Measurements from ENCODE around the gene DENND5B. TPM values are rescaled to one million over a fixed set of nuclear protein-coding genes. Genes with fewer than 3 reads are reported as not detected.

Gene DENND5B
- total and polyA plus RNA-seq, 10 donors: 4.5 to 42.5 (median 24.6) TPM

GRCh38 chr12:31631023-31631724 is 40.2 kb upstream of the DENND5B start:
- TF ChIP-seq, protein P1, sequence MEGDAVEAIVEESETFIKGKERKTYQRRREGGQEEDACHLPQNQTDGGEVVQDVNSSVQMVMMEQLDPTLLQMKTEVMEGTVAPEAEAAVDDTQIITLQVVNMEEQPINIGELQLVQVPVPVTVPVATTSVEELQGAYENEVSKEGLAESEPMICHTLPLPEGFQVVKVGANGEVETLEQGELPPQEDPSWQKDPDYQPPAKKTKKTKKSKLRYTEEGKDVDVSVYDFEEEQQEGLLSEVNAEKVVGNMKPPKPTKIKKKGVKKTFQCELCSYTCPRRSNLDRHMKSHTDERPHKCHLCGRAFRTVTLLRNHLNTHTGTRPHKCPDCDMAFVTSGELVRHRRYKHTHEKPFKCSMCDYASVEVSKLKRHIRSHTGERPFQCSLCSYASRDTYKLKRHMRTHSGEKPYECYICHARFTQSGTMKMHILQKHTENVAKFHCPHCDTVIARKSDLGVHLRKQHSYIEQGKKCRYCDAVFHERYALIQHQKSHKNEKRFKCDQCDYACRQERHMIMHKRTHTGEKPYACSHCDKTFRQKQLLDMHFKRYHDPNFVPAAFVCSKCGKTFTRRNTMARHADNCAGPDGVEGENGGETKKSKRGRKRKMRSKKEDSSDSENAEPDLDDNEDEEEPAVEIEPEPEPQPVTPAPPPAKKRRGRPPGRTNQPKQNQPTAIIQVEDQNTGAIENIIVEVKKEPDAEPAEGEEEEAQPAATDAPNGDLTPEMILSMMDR (IDR thresholded peaks at IDR 0.05 in 8 of 11, conservative IDR thresholded peaks at IDR 0.05 in 3 of 11): no peak
- TF ChIP-seq POLR2A (IDR thresholded peaks at IDR 0.05) (no peak), POLR2AphosphoS5 (IDR thresholded peaks at IDR 0.05) (no peak)
- H3K4me1 ChIP-seq: peaks cover 0 to 26% (median 4%) of the 10 kb centered on the region in 6 donors
- no peak overlapping the region for H3K4me3 ChIP-seq
- no peaks in the 10 kb centered on the region for H3K27me3 ChIP-seq (replicated peaks in 1 of 7)
- DNase-seq: no peak
- no peaks in the 10 kb centered on the region for H3K9me3 ChIP-seq
- H3K27ac ChIP-seq: no peak overlapping the region
- intact Hi-C loops (cut with DNase I; ENCODE audit: low total_unique reads): no loop called here
- WGBS, 5 donors: 88 to 92% (median 91%) methylated on average over 6 of the region's 6 CpGs
- H3K36me3 ChIP-seq: no peaks in the 10 kb centered on the region

GRCh38 chr12:31629756-31630732 is 39.1 kb upstream of the DENND5B start:
- DNase-seq: no peak
- H3K4me3 ChIP-seq: no peak overlapping the region
- H3K36me3 ChIP-seq: no peaks in the 10 kb centered on the region

GRCh38 chr12:31627456-31628054 is 36.6 kb upstream of the DENND5B start:
- H3K4me1 ChIP-seq: peaks cover 0 to 25% (median 4%) of the 10 kb centered on the region in 6 donors
- DNase-seq: no peak
- no peak overlapping the region for H3K4me3 ChIP-seq
- no peak overlapping the region for H3K27ac ChIP-seq
- no peak for TF ChIP-seq POLR2A (IDR thresholded peaks at IDR 0.05)
- TF ChIP-seq, protein P1 (IDR thresholded peaks at IDR 0.05 in 8 of 11, conservative IDR thresholded peaks at IDR 0.05 in 3 of 11): no peak
- no peak for TF ChIP-seq POLR2AphosphoS5 (IDR thresholded peaks at IDR 0.05)
- H3K36me3 ChIP-seq: no peaks in the 10 kb centered on the region
- intact Hi-C loops (cut with DNase I; ENCODE audit: low total_unique reads): no loop called here
- H3K9me3 ChIP-seq: no peaks in the 10 kb centered on the region
- WGBS, 5 donors: 80 to 89% (median 86%) methylated on average over 5 of the region's 5 CpGs
- no peaks in the 10 kb centered on the region for H3K27me3 ChIP-seq (replicated peaks in 1 of 7)

More at GRCh38 chr12:31629756-31630732, 39.1 kb upstream of the DENND5B start:
- intact Hi-C loops (cut with DNase I; ENCODE audit: low total_unique reads): no loop called here
- peaks cover 0 to 25% (median 4%) of the 10 kb centered on the region in 6 donors for H3K4me1 ChIP-seq
- H3K27me3 ChIP-seq (replicated peaks in 1 of 7): no peaks in the 10 kb centered on the region
- H3K9me3 ChIP-seq: no peaks in the 10 kb centered on the region
- H3K27ac ChIP-seq: peak overlapping the region in 1 of 8 donors; percentile 17
- TF ChIP-seq, protein P1 (IDR thresholded peaks at IDR 0.05 in 8 of 11, conservative IDR thresholded peaks at IDR 0.05 in 3 of 11): no peak
- no peak for TF ChIP-seq POLR2A (IDR thresholded peaks at IDR 0.05)
- peak in 1 of 3 donors; percentile 53 for TF ChIP-seq POLR2AphosphoS5 (IDR thresholded peaks at IDR 0.05)
- 61 to 73% (median 69%) methylated on average over 16 of the region's 16 CpGs for WGBS, 5 donors
